ENCODE measurements around the gene PLA2G2E.

The PLA2G2E gene

GRCh38 chr1:19960591-19960990 lies 37.2 kb upstream of the PLA2G2E start:
- TF ChIP-seq, protein P1, sequence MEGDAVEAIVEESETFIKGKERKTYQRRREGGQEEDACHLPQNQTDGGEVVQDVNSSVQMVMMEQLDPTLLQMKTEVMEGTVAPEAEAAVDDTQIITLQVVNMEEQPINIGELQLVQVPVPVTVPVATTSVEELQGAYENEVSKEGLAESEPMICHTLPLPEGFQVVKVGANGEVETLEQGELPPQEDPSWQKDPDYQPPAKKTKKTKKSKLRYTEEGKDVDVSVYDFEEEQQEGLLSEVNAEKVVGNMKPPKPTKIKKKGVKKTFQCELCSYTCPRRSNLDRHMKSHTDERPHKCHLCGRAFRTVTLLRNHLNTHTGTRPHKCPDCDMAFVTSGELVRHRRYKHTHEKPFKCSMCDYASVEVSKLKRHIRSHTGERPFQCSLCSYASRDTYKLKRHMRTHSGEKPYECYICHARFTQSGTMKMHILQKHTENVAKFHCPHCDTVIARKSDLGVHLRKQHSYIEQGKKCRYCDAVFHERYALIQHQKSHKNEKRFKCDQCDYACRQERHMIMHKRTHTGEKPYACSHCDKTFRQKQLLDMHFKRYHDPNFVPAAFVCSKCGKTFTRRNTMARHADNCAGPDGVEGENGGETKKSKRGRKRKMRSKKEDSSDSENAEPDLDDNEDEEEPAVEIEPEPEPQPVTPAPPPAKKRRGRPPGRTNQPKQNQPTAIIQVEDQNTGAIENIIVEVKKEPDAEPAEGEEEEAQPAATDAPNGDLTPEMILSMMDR (IDR thresholded peaks at IDR 0.05; ENCODE audit: extremely low read depth, insufficient read depth, missing control alignments) = no peak
- DNase-seq (ENCODE audit: low spot score) = no peak
- in situ Hi-C loops (cut with MboI; ENCODE audit: low pct_unique_long_range_greater_than_20kb, low sequenced_read_pairs, unreplicated experiment) = no loop called here

GRCh38 chr1:19957779-19958178 lies 34.4 kb upstream of the PLA2G2E start:
- TF ChIP-seq, protein P1 (IDR thresholded peaks at IDR 0.05; ENCODE audit: extremely low read depth, insufficient read depth, missing control alignments) = no peak
- in situ Hi-C loops (cut with MboI; ENCODE audit: low pct_unique_long_range_greater_than_20kb, low sequenced_read_pairs, unreplicated experiment) = no loop called here
- no peak for DNase-seq (ENCODE audit: low spot score)

DNA sequence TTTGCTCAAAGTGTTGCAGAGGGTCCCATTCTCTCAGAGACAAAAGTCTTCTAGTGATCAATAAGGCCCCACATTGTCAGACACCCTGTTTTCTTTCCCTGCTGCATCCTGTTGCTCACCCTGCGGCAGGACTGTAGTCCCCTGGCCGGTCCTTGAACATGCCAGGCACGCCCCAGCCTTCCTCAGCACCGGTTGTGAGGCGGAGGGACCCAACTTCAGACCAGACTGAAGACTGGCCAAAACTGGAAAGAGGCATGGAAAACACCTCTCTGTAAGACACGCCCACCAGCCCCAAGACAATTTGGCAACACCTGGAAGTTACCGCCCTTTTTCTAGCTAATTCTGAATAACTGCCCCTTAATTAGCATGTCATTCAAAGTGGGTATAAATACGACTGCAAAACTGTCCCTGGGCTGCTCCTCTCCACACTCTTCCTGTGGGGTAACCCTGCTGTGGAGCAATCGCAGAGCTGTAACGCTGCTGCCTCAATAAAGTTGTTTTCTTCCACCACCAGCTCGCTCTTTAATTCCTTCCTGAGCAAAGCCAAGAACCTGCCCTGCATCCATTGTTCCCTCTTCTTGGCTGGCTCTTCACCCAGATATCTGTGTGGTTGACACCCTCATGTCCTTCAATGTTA lies 32.2 kb upstream of the PLA2G2E start:
- in situ Hi-C loops (cut with MboI; ENCODE audit: low pct_unique_long_range_greater_than_20kb, low sequenced_read_pairs, unreplicated experiment) = no loop called here
- DNase-seq (ENCODE audit: low spot score) = no peak
- TF ChIP-seq, protein P1 (IDR thresholded peaks at IDR 0.05; ENCODE audit: extremely low read depth, insufficient read depth, missing control alignments) = no peak

DNA sequence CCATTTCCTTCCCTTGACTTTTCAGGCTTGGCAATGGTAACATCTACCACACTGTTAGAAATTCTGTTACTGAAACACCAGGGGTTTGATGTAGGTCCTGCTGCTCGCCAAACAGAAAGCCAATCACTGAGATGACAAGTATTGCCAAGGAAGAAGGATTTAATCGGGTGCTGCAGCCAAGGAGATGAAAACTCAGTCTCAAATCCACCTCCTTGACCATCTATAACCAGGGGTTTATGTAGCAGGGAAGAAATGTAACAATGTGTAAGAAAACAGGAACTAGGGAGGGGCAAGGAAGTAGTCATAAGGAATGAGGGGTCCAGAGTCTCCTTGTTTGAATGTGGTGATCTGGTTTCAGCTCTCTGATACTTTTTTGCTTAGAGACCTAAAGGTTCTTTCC lies 30.6 kb upstream of the PLA2G2E start:
- in situ Hi-C loops (cut with MboI; ENCODE audit: low pct_unique_long_range_greater_than_20kb, low sequenced_read_pairs, unreplicated experiment) = no loop called here
- DNase-seq (ENCODE audit: low spot score) = no peak
- TF ChIP-seq, protein P1 (IDR thresholded peaks at IDR 0.05; ENCODE audit: extremely low read depth, insufficient read depth, missing control alignments) = no peak

DNA sequence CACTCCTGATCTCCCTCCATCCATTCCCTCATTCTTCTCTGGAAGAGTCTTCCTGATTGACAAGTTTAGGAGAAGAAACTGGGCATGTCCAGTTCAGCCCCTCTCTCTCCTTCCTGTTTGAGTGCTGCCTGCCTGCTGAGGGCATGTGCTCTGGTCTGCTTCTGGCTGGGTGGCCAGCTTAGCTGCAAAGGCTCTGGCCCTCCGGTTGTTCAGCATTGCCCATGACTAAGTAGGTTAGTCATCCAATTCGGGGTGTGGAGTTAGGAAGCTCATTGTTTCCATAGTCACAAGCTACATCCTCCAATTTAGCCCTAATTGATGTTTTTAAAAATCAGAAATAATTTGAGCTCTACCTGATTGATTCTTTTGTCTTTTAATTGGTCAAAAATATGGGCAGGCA lies 25.6 kb upstream of the PLA2G2E start:
- in situ Hi-C loops (cut with MboI; ENCODE audit: low pct_unique_long_range_greater_than_20kb, low sequenced_read_pairs, unreplicated experiment) = no loop called here
- TF ChIP-seq, protein P1 (IDR thresholded peaks at IDR 0.05; ENCODE audit: extremely low read depth, insufficient read depth, missing control alignments) = no peak
- DNase-seq (ENCODE audit: low spot score) = no peak

DNA sequence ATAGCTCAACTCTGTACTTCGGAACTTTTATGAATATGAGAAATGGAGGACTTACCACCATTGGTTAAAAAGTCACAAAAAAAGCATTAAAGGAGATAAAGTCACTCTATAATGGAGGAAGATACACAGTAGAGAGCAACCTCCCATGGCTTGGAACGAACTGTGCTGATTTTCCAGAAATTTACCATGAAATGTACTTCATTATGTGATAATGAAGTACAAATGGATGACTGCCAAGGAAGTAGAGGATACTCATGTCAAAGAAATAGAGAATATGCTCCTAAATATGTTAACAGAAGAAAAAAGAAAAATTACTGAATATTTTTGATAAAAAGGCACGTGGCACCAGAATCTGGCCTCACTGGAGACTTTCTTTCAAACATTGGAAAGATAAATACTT lies 23.6 kb upstream of the PLA2G2E start:
- in situ Hi-C loops (cut with MboI; ENCODE audit: low pct_unique_long_range_greater_than_20kb, low sequenced_read_pairs, unreplicated experiment) = no loop called here
- DNase-seq (ENCODE audit: low spot score) = no peak
- TF ChIP-seq, protein P1 (IDR thresholded peaks at IDR 0.05; ENCODE audit: extremely low read depth, insufficient read depth, missing control alignments) = no peak
